Measurements from ENCODE around the gene CEND1.

CEND1 gene

DNA sequence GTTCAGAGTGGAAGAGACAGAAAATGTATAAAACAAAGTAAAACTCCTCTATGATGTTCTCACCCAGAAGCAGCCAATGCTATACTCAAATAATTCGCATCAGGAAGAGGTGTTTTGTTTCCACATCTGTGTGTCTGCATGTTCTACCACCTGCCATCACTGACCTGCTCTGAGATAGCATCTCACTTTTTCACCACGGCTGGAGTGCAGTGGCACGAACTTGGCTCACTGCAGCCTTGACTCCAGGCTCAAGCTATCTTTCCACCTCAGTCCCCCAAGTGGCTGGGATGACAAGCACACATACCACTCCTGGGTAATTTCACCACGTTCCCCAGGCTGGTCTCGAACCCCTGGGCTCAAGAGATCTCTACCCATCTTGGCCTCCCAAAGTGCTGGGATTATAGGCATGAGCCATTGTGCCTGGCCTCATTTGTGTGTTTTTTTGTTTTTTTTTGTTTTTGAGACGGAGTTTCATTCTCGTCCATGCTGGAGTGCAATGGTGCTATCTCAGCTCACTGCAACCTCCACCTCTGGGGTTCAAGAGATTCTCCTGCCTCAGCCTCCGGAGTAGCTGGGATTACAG, 28.3 kb downstream of the CEND1 start:
- CTCF ChIA-PET, result no interaction called here
- POLR2A ChIA-PET, result no interaction called here
- DNase-seq (ENCODE audit: extremely low spot score), result no peak
- TF ChIP-seq, protein P1, sequence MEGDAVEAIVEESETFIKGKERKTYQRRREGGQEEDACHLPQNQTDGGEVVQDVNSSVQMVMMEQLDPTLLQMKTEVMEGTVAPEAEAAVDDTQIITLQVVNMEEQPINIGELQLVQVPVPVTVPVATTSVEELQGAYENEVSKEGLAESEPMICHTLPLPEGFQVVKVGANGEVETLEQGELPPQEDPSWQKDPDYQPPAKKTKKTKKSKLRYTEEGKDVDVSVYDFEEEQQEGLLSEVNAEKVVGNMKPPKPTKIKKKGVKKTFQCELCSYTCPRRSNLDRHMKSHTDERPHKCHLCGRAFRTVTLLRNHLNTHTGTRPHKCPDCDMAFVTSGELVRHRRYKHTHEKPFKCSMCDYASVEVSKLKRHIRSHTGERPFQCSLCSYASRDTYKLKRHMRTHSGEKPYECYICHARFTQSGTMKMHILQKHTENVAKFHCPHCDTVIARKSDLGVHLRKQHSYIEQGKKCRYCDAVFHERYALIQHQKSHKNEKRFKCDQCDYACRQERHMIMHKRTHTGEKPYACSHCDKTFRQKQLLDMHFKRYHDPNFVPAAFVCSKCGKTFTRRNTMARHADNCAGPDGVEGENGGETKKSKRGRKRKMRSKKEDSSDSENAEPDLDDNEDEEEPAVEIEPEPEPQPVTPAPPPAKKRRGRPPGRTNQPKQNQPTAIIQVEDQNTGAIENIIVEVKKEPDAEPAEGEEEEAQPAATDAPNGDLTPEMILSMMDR (IDR thresholded peaks at IDR 0.05; ENCODE audit: control extremely low read depth, extremely low read depth, low read depth, missing control alignments), result no peak

DNA sequence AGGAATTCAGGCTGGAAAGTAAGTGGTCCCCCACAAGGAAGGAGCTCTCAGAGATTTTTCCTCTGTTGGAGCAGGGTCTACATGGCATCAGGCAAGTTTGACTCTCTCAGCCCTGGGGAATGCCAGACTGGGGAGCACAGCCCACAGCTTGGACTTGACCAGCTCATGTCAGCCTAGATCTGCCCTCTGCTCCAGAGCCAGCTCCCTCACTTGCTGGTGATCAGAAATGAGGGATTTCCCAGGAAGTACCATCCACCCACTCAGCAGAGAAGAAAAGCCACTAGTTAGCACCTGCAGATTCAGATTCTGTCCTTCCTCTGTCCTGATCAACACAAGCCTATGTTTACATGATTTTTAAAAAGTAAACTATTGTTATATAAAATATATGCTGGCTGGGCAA, 29.7 kb downstream of the CEND1 start:
- TF ChIP-seq, protein P1 (IDR thresholded peaks at IDR 0.05; ENCODE audit: control extremely low read depth, extremely low read depth, low read depth, missing control alignments), result no peak
- POLR2A ChIA-PET, result no interaction called here
- CTCF ChIA-PET, result interaction anchor here (1.1 to 2.8 kb wide), 3 partner anchors 12 to 86 kb away, joined by 3 to 13 read pairs (median 6); partner anchors contain the start of genes DEAF1, TALDO1 and TMEM80
- no peak for DNase-seq (ENCODE audit: extremely low spot score)

GRCh38 chr11:749731-750130, 40.2 kb downstream of the CEND1 start:
- DNase-seq (ENCODE audit: extremely low spot score), result no peak
- TF ChIP-seq, protein P1 (IDR thresholded peaks at IDR 0.05; ENCODE audit: control extremely low read depth, extremely low read depth, low read depth, missing control alignments), result no peak
- ChIA-PET CTCF (no interaction called here), POLR2A (interaction anchor here (0.7 kb wide), 1 partner anchor 55 kb away, joined by 4 read pairs; no protein-coding TSS in a partner anchor)

- ChIA-PET POLR2A (no interaction called here), CTCF (interaction anchor here (0.8 to 12.5 kb wide), 7 partner anchors 9 to 194 kb away, joined by 3 to 112 read pairs (median 7); no protein-coding TSS in a partner anchor)
- no peak for DNase-seq (ENCODE audit: extremely low spot score)
- TF ChIP-seq, protein P1 (IDR thresholded peaks at IDR 0.05; ENCODE audit: control extremely low read depth, extremely low read depth, low read depth, missing control alignments), result no peak
Measured at GRCh38 chr11:748007-748359, 41.9 kb downstream of the CEND1 start.

DNA sequence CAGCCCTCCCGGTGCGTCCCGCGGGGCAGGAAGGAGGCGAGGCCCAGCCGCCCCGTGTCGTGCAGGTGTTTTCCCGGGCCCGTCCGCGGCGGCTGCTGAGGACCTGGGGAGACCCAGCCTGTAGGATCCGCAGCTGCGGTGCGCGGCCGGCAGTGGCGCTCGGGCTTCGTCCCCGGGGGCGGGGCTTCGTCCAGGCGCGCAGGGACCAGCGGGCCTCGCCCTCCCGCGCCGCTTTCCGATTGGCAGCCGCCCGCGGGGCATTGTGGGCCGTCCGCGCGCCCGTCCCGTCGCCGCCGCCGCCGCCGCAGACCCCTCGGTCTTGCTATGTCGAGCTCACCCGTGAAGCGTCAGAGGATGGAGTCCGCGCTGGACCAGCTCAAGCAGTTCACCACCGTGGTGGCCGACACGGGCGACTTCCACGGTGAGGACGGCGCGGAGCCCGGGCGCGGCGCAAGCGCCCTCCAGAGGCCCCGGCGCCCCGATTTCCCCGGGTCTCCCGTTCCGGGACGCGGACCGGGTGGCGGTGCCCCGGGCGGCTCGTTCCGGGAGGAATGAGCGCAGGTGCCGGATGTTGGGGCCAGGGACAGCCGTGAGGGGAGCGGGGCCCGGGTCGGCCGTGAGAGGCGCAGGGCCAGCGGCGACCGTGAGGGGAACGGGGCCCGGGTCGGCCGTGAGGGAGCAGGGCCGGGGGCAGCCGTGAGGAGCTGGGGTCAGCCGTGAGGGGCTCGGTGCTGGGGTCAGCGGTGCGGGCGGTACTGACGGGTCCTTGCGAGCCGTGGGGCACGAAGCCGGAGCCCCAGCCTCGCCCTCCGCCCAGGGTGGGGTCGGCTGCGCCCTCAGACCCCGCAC, 42.5 kb downstream of the CEND1 start, which contains the start of gene TALDO1:
Gene TALDO1 (plus strand): TSS at position 307 of the 849 bp plus-strand sequence. CDS start 18 bp downstream, at position 325.
- POLR2A ChIA-PET, result no interaction called here
- DNase-seq (ENCODE audit: extremely low spot score), result peak; percentile 97
- TF ChIP-seq, protein P1 (IDR thresholded peaks at IDR 0.05; ENCODE audit: control extremely low read depth, extremely low read depth, low read depth, missing control alignments), result peak; percentile 28
- CTCF ChIA-PET, result interaction anchor here (0.8 to 12.5 kb wide), 7 partner anchors 9 to 193 kb away, joined by 3 to 112 read pairs (median 7); no protein-coding TSS in a partner anchor

DNA sequence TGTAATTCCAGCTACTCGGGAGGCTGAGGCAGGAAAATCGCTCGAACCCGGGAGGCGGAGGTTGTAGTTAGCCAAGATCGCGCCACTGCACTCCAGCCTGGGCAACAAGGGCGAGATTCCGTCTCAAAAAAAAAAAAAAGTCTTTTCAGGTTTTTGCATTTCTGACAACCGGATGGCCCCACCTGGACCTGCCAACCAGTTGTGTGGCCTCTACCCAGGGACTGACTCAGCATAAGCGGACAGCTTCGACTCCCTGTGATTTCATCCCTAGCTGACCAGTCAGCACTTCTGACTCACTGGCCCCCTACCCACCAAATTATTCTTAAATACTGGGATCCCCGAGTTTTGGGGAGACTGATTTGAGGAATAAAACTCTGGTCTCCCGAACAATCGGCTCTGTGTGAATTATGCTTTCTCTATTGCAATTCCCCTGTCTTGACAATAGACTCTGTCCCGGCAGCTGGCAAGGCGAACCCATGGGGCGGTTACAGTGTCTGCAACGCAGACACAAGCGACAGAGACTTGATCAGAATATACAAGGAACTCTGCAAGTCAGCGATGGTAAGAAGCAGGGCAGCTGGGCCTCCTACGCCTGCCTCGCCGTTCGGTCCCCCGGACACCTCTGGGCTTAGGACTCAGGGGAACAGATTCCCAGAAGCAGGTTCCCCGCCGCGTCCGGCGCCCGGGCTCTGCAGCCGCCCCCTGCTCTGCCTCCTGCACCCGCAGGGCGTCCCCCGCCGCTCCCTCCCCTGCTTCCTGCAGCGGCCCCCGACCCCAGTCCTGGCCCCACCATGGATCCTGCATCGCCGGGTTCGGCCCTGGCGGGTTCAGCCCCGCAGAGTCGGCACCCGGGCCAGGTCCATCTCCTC, 43.4 kb downstream of the CEND1 start:
- CTCF ChIA-PET, result interaction anchor here (1.7 to 12.5 kb wide), 6 partner anchors 8 to 192 kb away, joined by 4 to 112 read pairs (median 8); no protein-coding TSS in a partner anchor
- TF ChIP-seq, protein P1 (IDR thresholded peaks at IDR 0.05; ENCODE audit: control extremely low read depth, extremely low read depth, low read depth, missing control alignments), result no peak
- no peak for DNase-seq (ENCODE audit: extremely low spot score)
- POLR2A ChIA-PET, result no interaction called here

Measured in GM10248 (cell line).